CD4-positive, alpha-beta T cell (primary cell): ENCODE results near the gene RIPOR3. TPM values are rescaled to one million over a fixed set of nuclear protein-coding genes. Genes with fewer than 3 reads are reported as not detected.

Experiments used
- ATAC-seq: fragments of 200-7000 bp; cut with Tn5 transposase; one replicate; pipeline ENCODE4 v1.10.0; 2022; ENCODE audit warnings: mild to moderate bottlenecking; ENCODE audit not compliant: poor library complexity
- CTCF ChIA-PET: fragments of 350-600 bp; sonication (Branson Sonifier 250); formaldehyde crosslinking; loops from one replicate; lab custom pipeline; 2021; ENCODE audit warnings: antibody characterized with exemption, inconsistent platforms; lab: Charles Lee
- POLR2A ChIA-PET: fragments of 350-600 bp; sonication (Branson Sonifier 250); formaldehyde crosslinking; loops from one replicate; lab custom pipeline; 2021; ENCODE audit warnings: antibody characterized with exemption, inconsistent platforms; lab: Charles Lee
- DNase-seq, 14 experiments: peaks; one replicate each; pipeline ENCODE4 v3.0.0-alpha.2; 2013 to 2020; ENCODE audit warnings: mixed read lengths in 2 of 14
- H3K27ac ChIP-seq, 2 donors: one replicate each; pipeline versions ENCODE4 v1.5.1 to v1.7.0; 2013; ENCODE audit warnings: low read length in 2 of 2, low read depth in 1 of 2, mild to moderate bottlenecking in 1 of 2
- H3K27me3 ChIP-seq, 2 experiments: 1 replicate in 1 of 2; 2 replicates in 1 of 2; pipeline versions ENCODE4 v1.6.1 to v1.7.0; 2013; ENCODE audit warnings: low read length in 2 of 2, control low read depth in 1 of 2, mild to moderate bottlenecking in 1 of 2, moderate library complexity in 1 of 2; ENCODE audit not compliant: insufficient read depth in 2 of 2, control insufficient read depth in 1 of 2
- H3K36me3 ChIP-seq: one replicate; pipeline ENCODE4 v1.6.1; 2013; ENCODE audit warnings: low read length, control low read depth; ENCODE audit not compliant: insufficient read depth
- H3K4me1 ChIP-seq: one replicate; pipeline ENCODE4 v1.6.1; 2013; ENCODE audit warnings: low read length, control low read depth; ENCODE audit not compliant: insufficient read depth
- H3K4me3 ChIP-seq: one replicate; pipeline ENCODE4 v1.5.1; 2013; ENCODE audit warnings: mild to moderate bottlenecking, low read length, moderate library complexity
- H3K9me3 ChIP-seq, 2 experiments: 1 replicate in 1 of 2; 2 replicates in 1 of 2; pipeline versions ENCODE4 v1.6.1 to v1.7.0; 2013; ENCODE audit warnings: low read length in 2 of 2, mild to moderate bottlenecking in 2 of 2, control low read depth in 1 of 2, moderate library complexity in 1 of 2; ENCODE audit not compliant: control insufficient read depth in 1 of 2, insufficient read depth in 1 of 2
- H3K27ac Mint-ChIP-seq: one replicate; pipeline ENCODE4 v1.8.0; 2020; ENCODE audit warnings: mixed read lengths
- H3K27me3 Mint-ChIP-seq: one replicate; pipeline ENCODE4 v1.8.0; 2021; ENCODE audit warnings: mixed read lengths
- H3K36me3 Mint-ChIP-seq: one replicate; pipeline ENCODE4 v1.8.0; 2021; ENCODE audit warnings: low read depth, mixed read lengths
- H3K4me1 Mint-ChIP-seq: one replicate; pipeline ENCODE4 v1.8.0; 2021; ENCODE audit warnings: low read depth, mixed read lengths
- H3K4me3 Mint-ChIP-seq: one replicate; pipeline ENCODE4 v1.8.0; 2020; ENCODE audit warnings: mild to moderate bottlenecking, mixed read lengths
- H3K9me3 Mint-ChIP-seq: one replicate; pipeline ENCODE4 v1.8.0; 2020; ENCODE audit warnings: mixed read lengths
- intact Hi-C, 2 experiments: fragments of 100-400 bp; cut with DNase I in 1 of 2; cut with micrococcal nuclease in 1 of 2; formaldehyde crosslinking; loops; one replicate each; pipeline versions ENCODE4 v1.15.1 to v1.9.0; 2023 to 2025; cut with DNase I, micrococcal nuclease
- total RNA-seq, 174 experiments: library from RNA in 2 of 174; stranded (reverse) in 2 of 174; gene quantifications; one replicate each; pipeline ENCODE4 v1.2.3 and lab custom pipeline; 2021 to 2026
- TF ChIP-seq, protein P1 (sequence below): fragments of 200-600 bp; IDR thresholded peaks from one replicate; pipeline ENCODE4 v1.8.0; 2022; ENCODE audit warnings: antibody characterized with exemption, mild to moderate bottlenecking

The RIPOR3 gene
- total RNA-seq, 2 experiments from 2014 or later = not detected

GRCh38 chr20:50694379-50695134 lies 3.2 kb upstream of the RIPOR3 start:
- intact Hi-C loops = no loop called here
- ChIA-PET CTCF (no interaction called here), POLR2A (interaction anchor here (0.6 kb wide), 1 partner anchor 287 kb away, joined by 3 read pairs; no protein-coding TSS in a partner anchor)
- H3K4me1 Mint-ChIP-seq = no peaks in the 10 kb centered on the region
- ATAC-seq (no peak), DNase-seq (no peak)
- H3K27me3 Mint-ChIP-seq = peaks cover 40% of the 10 kb centered on the region
- no peak overlapping the region for H3K27ac Mint-ChIP-seq
- no peak overlapping the region for H3K4me3 ChIP-seq
- TF ChIP-seq, protein P1, sequence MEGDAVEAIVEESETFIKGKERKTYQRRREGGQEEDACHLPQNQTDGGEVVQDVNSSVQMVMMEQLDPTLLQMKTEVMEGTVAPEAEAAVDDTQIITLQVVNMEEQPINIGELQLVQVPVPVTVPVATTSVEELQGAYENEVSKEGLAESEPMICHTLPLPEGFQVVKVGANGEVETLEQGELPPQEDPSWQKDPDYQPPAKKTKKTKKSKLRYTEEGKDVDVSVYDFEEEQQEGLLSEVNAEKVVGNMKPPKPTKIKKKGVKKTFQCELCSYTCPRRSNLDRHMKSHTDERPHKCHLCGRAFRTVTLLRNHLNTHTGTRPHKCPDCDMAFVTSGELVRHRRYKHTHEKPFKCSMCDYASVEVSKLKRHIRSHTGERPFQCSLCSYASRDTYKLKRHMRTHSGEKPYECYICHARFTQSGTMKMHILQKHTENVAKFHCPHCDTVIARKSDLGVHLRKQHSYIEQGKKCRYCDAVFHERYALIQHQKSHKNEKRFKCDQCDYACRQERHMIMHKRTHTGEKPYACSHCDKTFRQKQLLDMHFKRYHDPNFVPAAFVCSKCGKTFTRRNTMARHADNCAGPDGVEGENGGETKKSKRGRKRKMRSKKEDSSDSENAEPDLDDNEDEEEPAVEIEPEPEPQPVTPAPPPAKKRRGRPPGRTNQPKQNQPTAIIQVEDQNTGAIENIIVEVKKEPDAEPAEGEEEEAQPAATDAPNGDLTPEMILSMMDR = no peak
- H3K4me3 Mint-ChIP-seq = no peak overlapping the region
- H3K36me3 Mint-ChIP-seq = no peaks in the 10 kb centered on the region
- no peaks in the 10 kb centered on the region for H3K9me3 Mint-ChIP-seq
- H3K27me3 ChIP-seq = peaks cover 27 to 30% of the 10 kb centered on the region in 2 experiments
- H3K27ac ChIP-seq = no peak overlapping the region
- H3K9me3 ChIP-seq = no peaks in the 10 kb centered on the region
- H3K36me3 ChIP-seq = no peaks in the 10 kb centered on the region
- peaks cover 12% of the 10 kb centered on the region for H3K4me1 ChIP-seq

DNA sequence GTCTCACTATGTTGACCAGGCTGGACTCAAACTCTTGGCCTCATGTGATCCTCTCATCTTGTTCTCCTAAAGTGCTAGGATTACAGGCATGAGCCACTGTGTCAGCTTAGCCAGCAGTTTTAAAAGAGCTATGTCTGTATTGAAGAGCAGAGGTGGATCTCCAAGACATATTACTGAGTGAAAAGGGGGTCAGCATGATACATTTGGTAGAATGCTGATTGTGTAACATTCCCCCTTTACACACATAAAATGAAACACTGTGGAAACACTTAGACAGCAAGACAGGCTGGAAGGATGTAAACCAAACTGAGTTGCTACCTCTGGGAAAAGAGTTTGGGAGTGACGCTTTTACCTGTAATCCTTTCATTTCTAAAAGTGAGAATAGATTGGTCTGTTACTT lies 1.7 kb upstream of the RIPOR3 start:
- Histone ChIP-seq H3K36me3 (no peaks in the 10 kb centered on the region), H3K4me1 (peaks cover 12% of the 10 kb centered on the region), H3K27me3 (peaks cover 30 to 33% of the 10 kb centered on the region in 2 experiments), H3K27ac (no peak overlapping the region), H3K9me3 (no peaks in the 10 kb centered on the region), H3K4me3 (no peak overlapping the region)
- Mint-ChIP-seq H3K4me3 (no peak overlapping the region), H3K27me3 (peaks cover 42% of the 10 kb centered on the region), H3K4me1 (no peaks in the 10 kb centered on the region), H3K27ac (no peak overlapping the region), H3K9me3 (no peaks in the 10 kb centered on the region), H3K36me3 (no peaks in the 10 kb centered on the region)
- POLR2A ChIA-PET = no interaction called here
- CTCF ChIA-PET = no interaction called here
- ATAC-seq (no peak), DNase-seq (no peak)
- TF ChIP-seq, protein P1 = no peak
- intact Hi-C loops = no loop called here

DNA sequence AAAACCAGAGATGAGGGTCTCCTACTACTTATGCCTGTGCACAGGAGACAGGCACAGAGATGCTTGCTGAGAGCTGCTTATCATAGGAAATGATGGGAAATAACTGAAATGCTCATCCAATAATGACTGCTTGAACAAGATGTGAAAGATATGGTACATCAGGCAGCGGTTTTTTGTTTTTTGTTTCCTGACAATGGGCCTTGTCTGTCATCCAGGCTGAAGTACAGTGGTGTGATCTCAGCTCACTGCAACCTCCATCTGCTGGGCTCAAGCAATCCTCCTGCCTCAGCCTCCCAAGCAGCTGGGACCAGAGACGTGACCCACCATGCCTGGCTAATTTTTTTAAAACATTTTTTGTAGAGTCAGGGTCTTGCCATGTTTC lies 1.2 kb upstream of the RIPOR3 start:
- no peak overlapping the region for H3K27ac ChIP-seq
- DNase-seq = no peak
- H3K36me3 ChIP-seq = no peaks in the 10 kb centered on the region
- TF ChIP-seq, protein P1 = no peak
- H3K4me3 ChIP-seq = no peak overlapping the region
- no peaks in the 10 kb centered on the region for H3K9me3 Mint-ChIP-seq
- ChIA-PET POLR2A (no interaction called here), CTCF (no interaction called here)
- no peaks in the 10 kb centered on the region for H3K4me1 Mint-ChIP-seq
- intact Hi-C loops = no loop called here
- H3K4me1 ChIP-seq = peaks cover 12% of the 10 kb centered on the region
- no peak overlapping the region for H3K4me3 Mint-ChIP-seq
- H3K36me3 Mint-ChIP-seq = no peaks in the 10 kb centered on the region
- H3K27ac Mint-ChIP-seq = no peak overlapping the region
- ATAC-seq = no peak
- H3K27me3 Mint-ChIP-seq = peaks cover 39% of the 10 kb centered on the region
- peaks cover 30 to 33% of the 10 kb centered on the region in 2 experiments for H3K27me3 ChIP-seq
- H3K9me3 ChIP-seq = no peaks in the 10 kb centered on the region
